ENCODE measurements around the gene PCDHGA5. TPM values are rescaled to one million over a fixed set of nuclear protein-coding genes. Genes with fewer than 3 reads are reported as not detected.

Gene PCDHGA5
- total RNA-seq, 1 experiment from 2014 or later, result 2.0 TPM

GRCh38 chr5:141320225-141321169 is 43.5 kb upstream of the PCDHGA5 start, which contains the start of gene TAF7 (continued):
- TF ChIP-seq ARID4B (CRISPR knock-in tag; IDR thresholded peaks at IDR 0.05; ENCODE audit: borderline replicate concordance) (peak; percentile 92), E2F4 (CRISPR knock-in tag; IDR thresholded peaks at IDR 0.05; ENCODE audit: borderline replicate concordance, low read depth) (no peak), IRF1 (CRISPR knock-in tag; IDR thresholded peaks at IDR 0.05) (no peak), NFYB (CRISPR knock-in tag; conservative IDR thresholded peaks at IDR 0.05; ENCODE audit: low read depth) (no peak), FOXP4 (CRISPR knock-in tag; IDR thresholded peaks at IDR 0.05) (peak; percentile 64; the same call in 1 of the 2 replicates), RORB (CRISPR knock-in tag; IDR thresholded peaks at IDR 0.05) (no peak), MXD4 (CRISPR knock-in tag; IDR thresholded peaks at IDR 0.05; ENCODE audit: borderline replicate concordance) (no peak), IRF2 (CRISPR knock-in tag; IDR thresholded peaks at IDR 0.05; ENCODE audit: borderline replicate concordance, low read depth) (no peak; the same call in 1 of the 2 replicates), ESRRA (CRISPR knock-in tag; IDR thresholded peaks at IDR 0.05; ENCODE audit: borderline replicate concordance) (no peak), ATF1 (CRISPR knock-in tag; IDR thresholded peaks at IDR 0.05) (no peak), TP53 (CRISPR knock-in tag; IDR thresholded peaks at IDR 0.05) (0 out of 2 replicates have a peak, but pooled peaks have one; percentile 19), CREB1 (CRISPR knock-in tag; IDR thresholded peaks at IDR 0.05) (no peak), GTF2I (CRISPR knock-in tag; conservative IDR thresholded peaks at IDR 0.05) (no peak), GRHL2 (CRISPR knock-in tag; IDR thresholded peaks at IDR 0.05; ENCODE audit: insufficient replicate concordance, severe bottlenecking) (no peak), NR2C2 (CRISPR knock-in tag; IDR thresholded peaks at IDR 0.05) (no peak), SP1 (CRISPR knock-in tag; conservative IDR thresholded peaks at IDR 0.05) (peak; percentile 77), MYBL2 (CRISPR knock-in tag; IDR thresholded peaks at IDR 0.05) (0 out of 2 replicates have a peak, but pooled peaks have one; percentile 65), USF1 (CRISPR knock-in tag; IDR thresholded peaks at IDR 0.05) (peak; percentile 48), CBFB (CRISPR knock-in tag; IDR thresholded peaks at IDR 0.05; ENCODE audit: low read depth) (no peak), HMGA2 (CRISPR knock-in tag; IDR thresholded peaks at IDR 0.05) (no peak), PRRX2 (CRISPR knock-in tag; IDR thresholded peaks at IDR 0.05) (no peak), ETV6 (CRISPR knock-in tag; IDR thresholded peaks at IDR 0.05) (peak; percentile 64; the same call in 1 of the 2 replicates), ZNF671 (CRISPR knock-in tag; IDR thresholded peaks at IDR 0.05) (no peak), ZNF263 (CRISPR knock-in tag; IDR thresholded peaks at IDR 0.05; ENCODE audit: low read depth) (no peak), MAX (CRISPR knock-in tag; IDR thresholded peaks at IDR 0.05) (peak; percentile 78)
- TF ChIP-seq, protein P1, sequence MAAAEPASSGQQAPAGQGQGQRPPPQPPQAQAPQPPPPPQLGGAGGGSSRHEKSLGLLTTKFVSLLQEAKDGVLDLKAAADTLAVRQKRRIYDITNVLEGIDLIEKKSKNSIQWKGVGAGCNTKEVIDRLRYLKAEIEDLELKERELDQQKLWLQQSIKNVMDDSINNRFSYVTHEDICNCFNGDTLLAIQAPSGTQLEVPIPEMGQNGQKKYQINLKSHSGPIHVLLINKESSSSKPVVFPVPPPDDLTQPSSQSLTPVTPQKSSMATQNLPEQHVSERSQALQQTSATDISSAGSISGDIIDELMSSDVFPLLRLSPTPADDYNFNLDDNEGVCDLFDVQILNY (CRISPR knock-in tag; IDR thresholded peaks at IDR 0.05), result 0 out of 2 replicates have a peak, but pooled peaks have one; percentile 62
- TF ChIP-seq, protein P2, sequence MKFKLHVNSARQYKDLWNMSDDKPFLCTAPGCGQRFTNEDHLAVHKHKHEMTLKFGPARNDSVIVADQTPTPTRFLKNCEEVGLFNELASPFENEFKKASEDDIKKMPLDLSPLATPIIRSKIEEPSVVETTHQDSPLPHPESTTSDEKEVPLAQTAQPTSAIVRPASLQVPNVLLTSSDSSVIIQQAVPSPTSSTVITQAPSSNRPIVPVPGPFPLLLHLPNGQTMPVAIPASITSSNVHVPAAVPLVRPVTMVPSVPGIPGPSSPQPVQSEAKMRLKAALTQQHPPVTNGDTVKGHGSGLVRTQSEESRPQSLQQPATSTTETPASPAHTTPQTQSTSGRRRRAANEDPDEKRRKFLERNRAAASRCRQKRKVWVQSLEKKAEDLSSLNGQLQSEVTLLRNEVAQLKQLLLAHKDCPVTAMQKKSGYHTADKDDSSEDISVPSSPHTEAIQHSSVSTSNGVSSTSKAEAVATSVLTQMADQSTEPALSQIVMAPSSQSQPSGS (CRISPR knock-in tag; IDR thresholded peaks at IDR 0.05; ENCODE audit: borderline replicate concordance, low read depth), result no peak
